Progenitor cell of endocrine pancreas (in vitro differentiated cells): ENCODE data around the gene EFEMP1. TPM values are rescaled to one million over a fixed set of nuclear protein-coding genes. Genes with fewer than 3 reads are reported as not detected.

Source experiments
- DNase-seq: peaks from one replicate; pipeline ENCODE4 v3.0.0; 2021; ENCODE audit warnings: low spot score; ENCODE audit not compliant: unreplicated experiment
- H3K27ac Mint-ChIP-seq: 2 replicates; pipeline ENCODE4 v1.8.0; 2021; ENCODE audit warnings: mild to moderate bottlenecking, moderate library complexity, mixed read lengths
- H3K27me3 Mint-ChIP-seq: 2 replicates; pipeline ENCODE4 v1.8.0; 2021; ENCODE audit warnings: mixed read lengths
- H3K36me3 Mint-ChIP-seq: 2 replicates; pipeline ENCODE4 v1.8.0; 2022; ENCODE audit warnings: mixed read lengths; ENCODE audit not compliant: insufficient read depth
- H3K4me1 Mint-ChIP-seq: 2 replicates; pipeline ENCODE4 v1.8.0; 2021; ENCODE audit warnings: low read depth, mixed read lengths
- H3K4me3 Mint-ChIP-seq: 2 replicates; pipeline ENCODE4 v1.8.0; 2021; ENCODE audit warnings: low read depth, mild to moderate bottlenecking, moderate library complexity, mixed read lengths
- H3K9me3 Mint-ChIP-seq: 2 replicates; pipeline ENCODE4 v1.8.0; 2021; ENCODE audit warnings: low read depth, mixed read lengths
- CTCF ChIP-seq: fragments of 200-600 bp; sonication (generic); IDR thresholded peaks from one replicate; pipeline ENCODE4 v1.5.0; 2021; ENCODE audit warnings: antibody characterized with exemption, mild to moderate bottlenecking; ENCODE audit not compliant: unreplicated experiment
- total RNA-seq: library from RNA; stranded (reverse); gene quantifications from 2 replicates; pipeline ENCODE4 v1.2.1, GENCODE V29; 2021

EFEMP1 gene
- total RNA-seq, 1 donor from 2014 or later = 37.6 TPM

DNA sequence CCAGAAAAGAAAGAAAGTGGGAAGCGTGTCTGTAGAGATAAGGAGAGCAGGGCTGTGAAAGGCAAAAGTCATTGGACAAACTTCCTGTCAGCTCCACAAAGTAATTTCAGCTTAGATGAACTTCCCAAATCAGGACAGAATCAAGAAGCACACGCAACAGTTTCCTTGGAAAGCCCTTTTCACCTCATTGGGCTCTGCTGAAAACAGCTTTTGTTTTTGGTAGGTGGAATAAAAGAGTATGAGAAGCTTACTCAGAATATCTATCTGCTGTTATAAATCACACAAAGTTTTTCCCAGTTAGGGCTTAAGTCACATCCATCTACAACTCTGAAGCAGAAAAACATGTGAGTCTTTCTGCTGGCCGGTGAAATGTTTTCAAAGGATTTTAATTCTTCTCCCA lies 42.4 kb upstream of the EFEMP1 start:
- no peak for DNase-seq
- no peak overlapping the region for H3K4me3 Mint-ChIP-seq
- H3K27me3 Mint-ChIP-seq = peaks cover 7% of the 10 kb centered on the region
- H3K27ac Mint-ChIP-seq = no peak overlapping the region
- peaks cover 16% of the 10 kb centered on the region for H3K4me1 Mint-ChIP-seq
- H3K36me3 Mint-ChIP-seq = no peaks in the 10 kb centered on the region
- no peaks in the 10 kb centered on the region for H3K9me3 Mint-ChIP-seq
- TF ChIP-seq CTCF = no peak

DNA sequence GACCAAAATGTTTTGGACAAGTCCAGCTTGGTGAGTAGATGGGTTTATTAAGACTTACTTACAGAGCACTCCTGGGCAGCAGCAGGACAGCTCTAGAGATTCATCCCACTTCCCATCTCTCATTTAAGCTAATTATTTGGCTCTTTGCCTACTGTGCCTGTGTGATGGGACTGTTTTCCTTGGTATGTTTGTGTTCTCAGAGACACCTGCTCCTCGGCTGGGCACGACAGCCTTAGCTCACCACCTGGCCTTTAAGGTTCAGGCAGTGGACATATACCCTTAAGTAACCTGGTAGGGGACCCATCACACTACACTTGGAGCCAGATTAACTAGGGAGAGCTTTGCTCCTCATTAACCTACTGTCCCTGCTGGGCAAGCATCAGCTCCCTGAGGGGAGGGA lies 41.7 kb upstream of the EFEMP1 start:
- H3K27ac Mint-ChIP-seq = no peak overlapping the region
- H3K9me3 Mint-ChIP-seq = no peaks in the 10 kb centered on the region
- no peak for DNase-seq
- peaks cover 17% of the 10 kb centered on the region for H3K4me1 Mint-ChIP-seq
- H3K27me3 Mint-ChIP-seq = peaks cover 7% of the 10 kb centered on the region
- TF ChIP-seq CTCF = no peak
- no peaks in the 10 kb centered on the region for H3K36me3 Mint-ChIP-seq
- H3K4me3 Mint-ChIP-seq = no peak overlapping the region

- Mint-ChIP-seq H3K36me3 (no peaks in the 10 kb centered on the region), H3K4me3 (no peak overlapping the region), H3K27ac (no peak overlapping the region), H3K4me1 (peaks cover 17% of the 10 kb centered on the region), H3K27me3 (peaks cover 7% of the 10 kb centered on the region), H3K9me3 (no peaks in the 10 kb centered on the region)
- no peak for DNase-seq
- TF ChIP-seq CTCF = no peak
These were observed 39.3 kb upstream of the EFEMP1 start for GRCh38 chr2:55962915-55963314.

DNA sequence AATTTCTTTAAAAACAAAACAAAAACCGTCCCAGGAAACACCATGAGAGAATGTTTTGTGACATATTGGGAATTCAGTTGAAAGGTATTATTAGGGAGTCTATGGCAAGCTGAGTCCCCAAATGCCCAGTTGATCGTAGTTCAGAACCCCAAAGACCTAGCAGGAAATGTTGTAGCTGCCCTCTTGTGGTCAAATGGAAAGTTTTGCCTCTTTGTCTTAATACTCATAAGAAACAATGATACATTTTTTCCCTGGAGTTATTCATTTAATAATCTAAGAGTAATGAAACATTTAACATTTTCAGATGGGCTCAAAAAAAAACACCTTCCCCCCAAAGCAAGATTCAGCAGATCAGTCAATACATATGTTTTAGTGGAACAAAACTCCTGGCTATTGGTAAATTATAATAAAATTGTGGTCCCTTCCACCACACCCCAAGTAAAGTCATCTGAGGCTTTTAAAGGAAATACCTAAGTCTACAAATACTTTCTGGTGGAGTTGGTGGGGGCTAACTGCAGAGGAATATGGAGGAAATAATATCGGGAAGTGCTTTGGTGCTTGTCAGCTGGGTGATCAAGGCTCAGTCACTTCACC lies 37.8 kb upstream of the EFEMP1 start:
- H3K27ac Mint-ChIP-seq = no peak overlapping the region
- no peak overlapping the region for H3K4me3 Mint-ChIP-seq
- DNase-seq = no peak

DNA sequence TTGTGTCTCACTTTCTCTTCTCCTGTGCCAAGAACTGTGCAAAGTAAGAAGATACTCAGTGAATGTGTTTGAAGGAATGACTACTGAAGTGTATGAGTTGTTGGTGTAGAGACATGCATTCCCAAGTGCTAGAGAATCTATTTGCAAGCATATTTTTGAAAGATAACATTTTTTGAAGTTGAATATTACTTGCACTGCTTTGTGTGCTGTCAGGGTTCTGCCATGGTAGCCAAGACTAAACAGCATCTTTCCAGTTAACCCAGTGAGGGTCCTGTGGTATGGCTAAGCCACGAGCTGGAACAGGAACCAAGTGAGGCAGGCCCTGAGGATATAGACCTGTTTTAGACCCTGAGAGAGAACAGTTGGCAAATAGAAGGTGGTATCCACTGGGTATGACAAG lies 35.2 kb upstream of the EFEMP1 start:
- no peak overlapping the region for H3K4me3 Mint-ChIP-seq
- H3K27me3 Mint-ChIP-seq = peaks cover 7% of the 10 kb centered on the region
- H3K27ac Mint-ChIP-seq = no peak overlapping the region
- no peak for DNase-seq
- H3K4me1 Mint-ChIP-seq = peaks cover 9% of the 10 kb centered on the region
- no peaks in the 10 kb centered on the region for H3K36me3 Mint-ChIP-seq
- no peaks in the 10 kb centered on the region for H3K9me3 Mint-ChIP-seq
- TF ChIP-seq CTCF = no peak

More for the DNA sequence above, 37.8 kb upstream of the EFEMP1 start:
- TF ChIP-seq CTCF = peak; percentile 72
- H3K4me1 Mint-ChIP-seq = peaks cover 16% of the 10 kb centered on the region
- no peaks in the 10 kb centered on the region for H3K36me3 Mint-ChIP-seq
- H3K9me3 Mint-ChIP-seq = no peaks in the 10 kb centered on the region
- H3K27me3 Mint-ChIP-seq = peaks cover 7% of the 10 kb centered on the region
